ENCODE data around the gene NBL1. TPM values are rescaled to one million over a fixed set of nuclear protein-coding genes. Genes with fewer than 3 reads are reported as not detected.

The NBL1 gene
- polyA plus RNA-seq, 3 donors = 0.07 TPM; not detected in 2

GRCh38 chr1:19705464-19705863 lies 61.4 kb downstream of the NBL1 start:
- Histone ChIP-seq H3K27me3 (ENCODE audit: control insufficient read depth in 2 of 2, insufficient read depth in 2 of 2, low read length in 2 of 2) (no peaks in the 10 kb centered on the region), H3K36me3 (replicated peaks in 1 of 2; ENCODE audit: control insufficient read depth in 1 of 2, insufficient read depth in 2 of 2, low read length in 2 of 2) (peaks cover under 1 to 16% of the 10 kb centered on the region in 2 donors), H3K79me2 (ENCODE audit: insufficient read depth, low read length) (no peaks in the 10 kb centered on the region), H2AFZ (ENCODE audit: insufficient read depth, low read depth, low read length, poor library complexity, severe bottlenecking) (no peak overlapping the region), H3K4me2 (replicated peaks; ENCODE audit: extremely low read depth, low read length, poor library complexity, severe bottlenecking) (no peak overlapping the region), H3K9me3 (replicated peaks in 1 of 2; ENCODE audit: control insufficient read depth in 1 of 2, insufficient read depth in 1 of 2, low read length in 2 of 2) (no peaks in the 10 kb centered on the region), H3K4me1 (ENCODE audit: control insufficient read depth in 1 of 2, insufficient read depth in 2 of 2, low read length in 2 of 2) (no peaks in the 10 kb centered on the region), H3K9ac (ENCODE audit: insufficient read depth, low read length, poor library complexity, severe bottlenecking) (no peak overlapping the region), H4K20me1 (ENCODE audit: insufficient read depth, low read length) (no peaks in the 10 kb centered on the region), H3K27ac (ENCODE audit: low read depth in 1 of 2, low read length in 2 of 2) (no peak overlapping the region), H3K4me3 (replicated peaks in 1 of 3; ENCODE audit: low read depth in 2 of 3, low read length in 3 of 3) (no peak overlapping the region)
- no peak overlapping the region for H3K4me3 Mint-ChIP-seq
- H3K4me1 Mint-ChIP-seq = no peaks in the 10 kb centered on the region
- TF ChIP-seq, protein P1, sequence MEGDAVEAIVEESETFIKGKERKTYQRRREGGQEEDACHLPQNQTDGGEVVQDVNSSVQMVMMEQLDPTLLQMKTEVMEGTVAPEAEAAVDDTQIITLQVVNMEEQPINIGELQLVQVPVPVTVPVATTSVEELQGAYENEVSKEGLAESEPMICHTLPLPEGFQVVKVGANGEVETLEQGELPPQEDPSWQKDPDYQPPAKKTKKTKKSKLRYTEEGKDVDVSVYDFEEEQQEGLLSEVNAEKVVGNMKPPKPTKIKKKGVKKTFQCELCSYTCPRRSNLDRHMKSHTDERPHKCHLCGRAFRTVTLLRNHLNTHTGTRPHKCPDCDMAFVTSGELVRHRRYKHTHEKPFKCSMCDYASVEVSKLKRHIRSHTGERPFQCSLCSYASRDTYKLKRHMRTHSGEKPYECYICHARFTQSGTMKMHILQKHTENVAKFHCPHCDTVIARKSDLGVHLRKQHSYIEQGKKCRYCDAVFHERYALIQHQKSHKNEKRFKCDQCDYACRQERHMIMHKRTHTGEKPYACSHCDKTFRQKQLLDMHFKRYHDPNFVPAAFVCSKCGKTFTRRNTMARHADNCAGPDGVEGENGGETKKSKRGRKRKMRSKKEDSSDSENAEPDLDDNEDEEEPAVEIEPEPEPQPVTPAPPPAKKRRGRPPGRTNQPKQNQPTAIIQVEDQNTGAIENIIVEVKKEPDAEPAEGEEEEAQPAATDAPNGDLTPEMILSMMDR (IDR thresholded peaks at IDR 0.05) = no peak
- intact Hi-C loops (cut with micrococcal nuclease) = no loop called here
- 100% methylated on average over 1 of the region's 4 CpGs for WGBS (ENCODE audit: insufficient coverage)
- H3K36me3 Mint-ChIP-seq = peaks cover 28 to 33% of the 10 kb centered on the region in 2 donors
- no peak for DNase-seq
- H3K9me3 Mint-ChIP-seq = peaks cover 0 to 3% (median 0%) of the 10 kb centered on the region in 7 donors
- peaks cover 0 to 3% (median 0%) of the 10 kb centered on the region in 3 donors for H3K27me3 Mint-ChIP-seq (ENCODE audit: low read depth in 3 of 3)
- H3K27ac Mint-ChIP-seq = no peak overlapping the region

DNA sequence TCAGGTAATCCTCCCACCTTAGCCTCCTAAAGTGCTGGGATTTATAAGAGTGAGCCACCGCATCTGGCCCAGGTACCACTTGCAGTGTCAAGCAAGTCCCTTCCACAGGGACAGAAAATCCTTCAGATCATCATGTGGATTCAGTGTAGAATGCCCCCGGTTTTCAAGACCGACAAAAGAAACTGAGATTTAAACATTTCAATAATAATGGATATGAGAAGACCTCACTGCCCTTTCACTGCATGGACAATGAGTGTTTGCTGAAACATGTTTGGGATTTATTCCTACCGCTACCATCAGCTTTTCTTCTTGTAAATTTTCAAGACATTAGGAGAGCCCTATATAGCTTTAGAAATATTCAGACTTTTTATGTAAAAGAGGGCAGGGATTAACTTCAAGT lies 62.0 kb downstream of the NBL1 start:
- Histone ChIP-seq H2AFZ (ENCODE audit: insufficient read depth, low read depth, low read length, poor library complexity, severe bottlenecking) (no peak overlapping the region), H3K27me3 (ENCODE audit: control insufficient read depth in 2 of 2, insufficient read depth in 2 of 2, low read length in 2 of 2) (no peaks in the 10 kb centered on the region), H3K4me1 (ENCODE audit: control insufficient read depth in 1 of 2, insufficient read depth in 2 of 2, low read length in 2 of 2) (no peaks in the 10 kb centered on the region), H3K9ac (ENCODE audit: insufficient read depth, low read length, poor library complexity, severe bottlenecking) (no peak overlapping the region), H3K27ac (ENCODE audit: low read depth in 1 of 2, low read length in 2 of 2) (no peak overlapping the region), H3K36me3 (replicated peaks in 1 of 2; ENCODE audit: control insufficient read depth in 1 of 2, insufficient read depth in 2 of 2, low read length in 2 of 2) (peaks cover 0 to 12% of the 10 kb centered on the region in 2 donors), H3K4me3 (replicated peaks in 1 of 3; ENCODE audit: low read depth in 2 of 3, low read length in 3 of 3) (no peak overlapping the region), H3K4me2 (replicated peaks; ENCODE audit: extremely low read depth, low read length, poor library complexity, severe bottlenecking) (no peak overlapping the region), H3K9me3 (replicated peaks in 1 of 2; ENCODE audit: control insufficient read depth in 1 of 2, insufficient read depth in 1 of 2, low read length in 2 of 2) (no peaks in the 10 kb centered on the region), H3K79me2 (ENCODE audit: insufficient read depth, low read length) (no peaks in the 10 kb centered on the region), H4K20me1 (ENCODE audit: insufficient read depth, low read length) (no peaks in the 10 kb centered on the region)
- H3K4me3 Mint-ChIP-seq = no peak overlapping the region
- H3K36me3 Mint-ChIP-seq = peaks cover 25 to 33% of the 10 kb centered on the region in 2 donors
- TF ChIP-seq, protein P1 (IDR thresholded peaks at IDR 0.05) = no peak
- peaks cover 0 to 4% (median 0%) of the 10 kb centered on the region in 3 donors for H3K27me3 Mint-ChIP-seq (ENCODE audit: low read depth in 3 of 3)
- no peak for DNase-seq
- no CpG with 5 or more reads among the region's 4 CpGs for WGBS (ENCODE audit: insufficient coverage)
- no peak overlapping the region for H3K27ac Mint-ChIP-seq
- H3K4me1 Mint-ChIP-seq = no peaks in the 10 kb centered on the region
- peaks cover 0 to 3% (median 0%) of the 10 kb centered on the region in 7 donors for H3K9me3 Mint-ChIP-seq
- intact Hi-C loops (cut with micrococcal nuclease) = no loop called here

Other genes with a start within 250 kb of the NBL1 start
- 100 to 1,000 TPM; 290 to 504 (median 407) TPM for gene CAPZB, start 158.8 kb upstream of the NBL1 start, polyA plus RNA-seq
- not detected for gene HTR6, start 20.6 kb downstream of the NBL1 start, polyA plus RNA-seq
- 10 to 100 TPM in 1 of 3 donors, 1 to 10 TPM in 2; 6.9 to 10.1 (median 7.9) TPM for gene TMCO4, start 155.6 kb downstream of the NBL1 start, polyA plus RNA-seq
- not detected for gene RNF186, start 171.0 kb downstream of the NBL1 start, polyA plus RNA-seq
- gene OTUD3, start 238.1 kb downstream of the NBL1 start, polyA plus RNA-seq = 1 to 10 TPM in 2 of 3 donors, under 1 TPM in 1; 0.05 to 3.8 (median 1.2) TPM